HG02571 (cell line): ENCODE data around the gene TLR4.
A peak's percentile ranks its signal among the peaks of the same experiment; 100 is the strongest.

ENCODE experiments used
- ATAC-seq: cut with Tn5 transposase; IDR thresholded peaks from one replicate; pipeline ENCODE4 v1.9.1; 2021; ENCODE audit warnings: mild to moderate bottlenecking, moderate library complexity; ENCODE audit not compliant: unreplicated experiment

Gene TLR4

DNA sequence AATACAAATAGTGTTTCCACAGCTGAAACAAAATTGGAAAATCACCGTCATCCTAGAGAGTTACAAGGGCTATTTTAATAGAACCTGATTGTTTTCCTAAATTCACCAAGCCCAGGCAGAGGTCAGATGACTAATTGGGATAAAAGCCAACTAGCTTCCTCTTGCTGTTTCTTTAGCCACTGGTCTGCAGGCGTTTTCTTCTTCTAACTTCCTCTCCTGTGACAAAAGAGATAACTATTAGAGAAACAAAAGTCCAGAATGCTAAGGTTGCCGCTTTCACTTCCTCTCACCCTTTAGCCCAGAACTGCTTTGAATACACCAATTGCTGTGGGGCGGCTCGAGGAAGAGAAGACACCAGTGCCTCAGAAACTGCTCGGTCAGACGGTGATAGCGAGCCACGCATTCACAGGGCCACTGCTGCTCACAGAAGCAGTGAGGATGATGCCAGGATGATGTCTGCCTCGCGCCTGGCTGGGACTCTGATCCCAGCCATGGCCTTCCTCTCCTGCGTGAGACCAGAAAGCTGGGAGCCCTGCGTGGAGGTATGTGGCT lies at the start of gene TLR4:
Gene TLR4, plus strand, starts transcription at position 380 of the 552 bp plus-strand sequence. Its CDS starts 70 bp downstream, at position 450.
- peak; percentile 99 for ATAC-seq

DNA sequence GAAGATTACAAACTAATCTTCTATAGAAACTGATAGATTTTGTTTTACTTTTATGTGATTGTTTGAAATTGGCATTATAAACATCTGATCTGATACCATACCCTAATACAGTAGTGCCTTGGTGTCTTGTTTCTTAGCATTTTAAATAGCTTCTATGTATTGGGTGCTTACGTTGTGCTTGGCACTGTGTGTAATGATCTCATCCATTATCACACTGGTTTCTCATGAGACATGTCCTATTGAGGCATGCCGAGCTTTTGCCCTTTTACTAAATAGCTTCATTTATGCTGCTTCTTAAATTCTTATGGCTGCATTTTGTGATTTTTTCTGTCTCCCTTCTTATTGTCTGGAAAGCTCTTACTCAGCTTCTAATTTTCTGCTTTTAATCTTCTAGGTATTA lies 48.2 kb upstream of the TLR4 start:
- no peak for ATAC-seq

DNA sequence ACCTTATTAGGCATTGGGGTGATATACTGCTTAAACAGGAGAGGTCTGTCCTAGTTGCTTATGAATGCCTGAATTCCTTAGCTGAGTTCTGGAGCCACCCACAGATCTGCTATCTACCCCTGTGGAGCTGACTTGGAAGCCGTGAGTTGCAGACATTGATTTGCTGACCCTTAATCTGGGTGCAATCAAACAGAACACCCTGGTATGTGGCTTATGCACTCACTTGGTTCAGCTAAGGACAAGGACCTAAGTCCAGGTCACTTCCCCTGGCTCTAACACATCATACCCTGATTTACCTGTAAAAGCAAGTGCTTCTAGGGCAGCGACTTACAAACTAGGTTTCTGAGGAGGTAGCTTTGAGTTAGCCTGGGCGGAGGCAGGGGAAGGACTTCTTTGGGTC lies 41.6 kb upstream of the TLR4 start:
- no peak for ATAC-seq

DNA sequence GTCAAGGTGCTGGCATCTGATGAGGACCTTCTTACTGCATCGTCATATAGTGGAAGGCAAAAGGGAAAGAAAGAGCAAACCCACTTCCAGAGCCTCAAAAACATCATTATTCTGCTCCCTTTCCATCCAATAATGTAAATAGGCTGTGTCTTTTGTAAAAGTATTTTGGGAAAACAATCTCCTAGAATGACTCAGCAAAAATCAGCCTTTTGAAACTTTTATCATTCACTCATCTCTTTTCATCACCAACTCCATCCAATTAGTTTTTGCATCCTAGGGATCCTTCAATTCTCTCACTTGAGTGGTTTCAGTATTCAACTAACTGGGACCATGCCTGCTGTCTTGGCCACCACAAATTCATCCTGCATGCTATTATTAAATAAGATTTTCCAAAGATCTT lies 39.8 kb upstream of the TLR4 start:
- ATAC-seq, result no peak

- ATAC-seq, result no peak
These were observed 38.4 kb upstream of the TLR4 start for GRCh38 chr9:117665601-117666385.

- ATAC-seq, result no peak
These were observed 32.7 kb upstream of the TLR4 start for GRCh38 chr9:117671468-117671867.

- no peak for ATAC-seq
These were observed 31.8 kb upstream of the TLR4 start for GRCh38 chr9:117672369-117672768.

DNA sequence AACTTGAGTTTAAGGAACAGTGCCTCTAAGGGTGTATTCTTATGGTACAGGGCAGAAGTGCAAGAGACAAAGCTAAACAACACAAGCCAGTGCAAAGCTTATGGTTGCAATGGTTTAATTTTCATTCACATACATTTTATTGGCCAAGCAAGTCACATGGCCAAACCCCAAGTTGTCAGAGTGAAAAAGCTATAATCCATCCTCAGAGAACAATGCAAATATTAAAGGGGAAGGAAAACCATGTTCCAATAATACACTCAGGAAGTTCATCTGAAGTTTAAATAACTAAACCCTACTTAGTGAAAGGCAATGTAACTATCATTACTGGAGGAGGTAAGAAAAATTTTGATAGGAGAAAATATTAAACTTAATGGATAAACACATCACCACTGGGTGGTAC lies 26.6 kb upstream of the TLR4 start:
- ATAC-seq, result no peak

- ATAC-seq, result no peak
These were observed 25.3 kb upstream of the TLR4 start for GRCh38 chr9:117678871-117679270.

- ATAC-seq, result no peak
These were observed 24.8 kb upstream of the TLR4 start for GRCh38 chr9:117679416-117679815.

- ATAC-seq, result no peak
These were observed 22.3 kb upstream of the TLR4 start for GRCh38 chr9:117681888-117682287.

GRCh38 chr9:117682955-117683710 lies 21.1 kb upstream of the TLR4 start:
- ATAC-seq, result peak; percentile 61

DNA sequence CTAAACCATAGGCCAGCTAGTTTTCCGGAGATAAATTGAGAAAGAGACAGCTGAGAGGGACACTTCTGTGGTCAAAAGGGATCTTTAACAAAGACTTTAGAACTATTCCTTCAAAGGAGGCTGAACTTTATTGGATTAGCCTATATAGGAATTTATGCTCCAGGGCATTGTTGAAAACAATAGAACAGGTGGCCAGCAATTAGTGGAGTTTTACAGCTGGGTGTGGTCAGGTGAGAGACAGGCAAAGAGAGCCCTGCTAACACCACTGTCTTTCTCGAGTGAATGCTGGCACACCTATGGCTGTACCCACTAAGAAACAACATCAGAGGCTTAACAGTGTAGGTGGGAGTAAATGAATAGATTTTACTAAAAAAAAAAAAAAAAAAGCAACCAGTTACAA lies 16.7 kb upstream of the TLR4 start:
- ATAC-seq, result no peak

- ATAC-seq, result no peak
These were observed 12.8 kb upstream of the TLR4 start for GRCh38 chr9:117691367-117691766.

DNA sequence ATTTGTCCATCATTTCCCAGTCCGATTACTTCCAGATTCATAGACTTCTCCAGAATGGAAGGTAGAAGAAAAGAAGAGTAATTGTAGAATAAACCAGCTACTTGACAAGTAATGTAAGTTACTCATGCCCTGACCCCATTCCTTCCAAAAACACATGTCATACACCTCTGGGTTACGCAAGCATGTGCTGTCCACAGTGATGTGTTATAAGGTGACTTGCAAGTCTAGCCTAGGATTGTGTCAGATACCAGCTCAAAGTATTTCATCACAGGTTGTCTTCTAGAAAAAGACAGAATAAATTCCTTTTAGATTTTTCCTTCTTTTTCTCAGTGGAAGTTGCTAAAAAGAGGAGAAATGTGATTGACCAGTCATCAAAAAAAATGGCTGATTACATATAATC lies 8.0 kb upstream of the TLR4 start:
- ATAC-seq, result no peak

DNA sequence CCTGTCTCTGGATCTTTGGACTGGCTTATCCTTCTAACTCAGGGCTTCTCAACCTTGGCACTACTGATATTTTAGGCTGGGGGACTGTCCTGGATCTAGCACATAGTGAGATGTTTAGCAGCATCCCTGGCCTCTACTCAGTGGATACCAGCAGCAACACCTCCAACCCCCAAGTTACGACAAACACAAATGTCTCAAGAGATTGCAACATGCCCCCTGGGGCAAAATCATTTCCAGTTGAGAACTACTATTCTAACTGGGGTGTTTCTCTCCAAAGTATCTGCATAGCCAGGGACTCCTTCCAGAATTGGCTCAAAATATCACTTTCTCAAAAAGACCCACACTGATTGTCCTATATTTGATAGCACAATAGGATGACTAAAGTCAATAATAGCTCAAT lies 7.2 kb upstream of the TLR4 start:
- no peak for ATAC-seq

GRCh38 chr9:117703537-117703936 lies 666 bp upstream of the TLR4 start:
- no peak for ATAC-seq

- ATAC-seq, result no peak
These were observed 394 bp downstream of the TLR4 start for GRCh38 chr9:117704597-117704996.

GRCh38 chr9:117705386-117705785 lies 1.2 kb downstream of the TLR4 start:
- ATAC-seq, result no peak

DNA sequence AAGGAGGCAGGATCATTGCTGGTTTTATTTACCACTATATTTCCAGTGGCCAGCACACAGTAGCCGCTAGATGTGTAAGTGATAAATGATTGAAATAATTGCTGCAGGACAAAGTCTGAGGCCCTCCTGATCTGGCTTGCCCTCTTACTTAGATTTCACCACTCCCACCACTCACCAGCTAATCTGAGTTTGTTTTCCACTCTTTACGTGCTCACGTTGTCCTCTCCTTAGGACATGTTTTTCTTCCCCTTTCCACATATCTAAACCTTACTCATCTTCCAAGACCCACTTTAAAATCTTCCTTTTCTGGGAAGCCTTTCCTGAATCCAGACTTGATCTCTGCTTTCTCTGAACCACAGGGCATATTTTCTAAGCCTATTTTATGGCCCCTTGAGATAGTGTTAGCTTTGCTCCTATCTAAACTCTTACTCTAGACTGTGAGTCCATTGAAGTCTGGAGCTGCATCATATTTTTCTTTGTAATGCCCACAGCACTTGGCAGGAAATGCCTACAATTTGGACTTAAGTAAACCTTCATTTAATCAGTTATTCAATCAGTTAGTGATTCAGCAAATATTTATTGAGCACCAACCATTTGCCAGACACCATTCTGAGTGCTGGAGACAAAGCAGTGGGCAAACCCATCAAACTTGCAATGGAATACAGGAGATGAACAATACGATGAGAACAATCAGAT lies 2.4 kb downstream of the TLR4 start:
- no peak for ATAC-seq

DNA sequence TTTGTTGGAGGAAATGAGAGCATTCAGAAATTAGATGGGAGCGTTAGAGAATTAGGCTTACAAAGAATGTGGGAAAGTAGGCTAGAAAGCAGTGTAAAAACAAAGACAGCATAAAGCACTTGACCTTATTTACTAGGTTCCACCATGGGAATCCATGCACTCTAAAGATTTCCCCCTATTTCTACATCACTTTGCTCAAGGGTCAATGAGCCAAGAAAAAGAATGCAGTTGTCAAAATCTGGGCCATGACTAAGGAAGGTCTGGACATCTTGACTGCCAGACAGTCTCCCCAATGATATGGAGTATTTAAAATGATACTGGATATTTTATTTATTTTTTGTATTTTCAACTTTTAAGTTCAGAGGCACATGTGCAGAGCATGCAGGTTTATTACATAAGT lies 3.4 kb downstream of the TLR4 start:
- ATAC-seq, result no peak
